GM20431 (cell line): ENCODE data around the gene CEP78.
"Not testable (repeated sequence)": the region's sequence is repeated elsewhere in the genome, so short reads cannot be mapped to it uniquely, and the experiment has no call there.

Experiments used
- in situ Hi-C: fragments of 300-500 bp; cut with MseI, MboI; formaldehyde crosslinking; loops from one replicate; pipeline ENCODE4 v1.15.0; 2020; ENCODE audit warnings: low sequenced_read_pairs; ENCODE audit not compliant: unreplicated experiment

CEP78 gene

DNA sequence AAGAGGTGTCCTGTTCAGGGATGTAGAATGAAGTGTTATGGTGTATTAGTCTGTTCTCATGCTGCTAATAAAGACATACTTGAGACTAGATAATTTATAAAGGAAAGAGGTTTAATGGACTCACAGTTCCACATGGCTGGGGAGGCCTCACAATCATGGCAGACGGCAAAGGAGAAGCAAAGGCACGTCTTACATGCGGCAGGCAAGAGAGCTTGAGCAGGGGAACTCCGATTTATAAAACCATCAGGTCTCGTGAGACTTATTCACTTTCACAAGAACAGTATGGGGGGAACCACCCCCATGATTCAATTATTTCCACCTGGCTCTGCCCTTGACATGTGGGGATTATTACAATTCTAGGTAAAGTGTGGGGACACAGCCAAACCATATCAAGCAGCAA, 3.4 kb upstream of the CEP78 start:
- in situ Hi-C loops, result not testable (repeated sequence)

DNA sequence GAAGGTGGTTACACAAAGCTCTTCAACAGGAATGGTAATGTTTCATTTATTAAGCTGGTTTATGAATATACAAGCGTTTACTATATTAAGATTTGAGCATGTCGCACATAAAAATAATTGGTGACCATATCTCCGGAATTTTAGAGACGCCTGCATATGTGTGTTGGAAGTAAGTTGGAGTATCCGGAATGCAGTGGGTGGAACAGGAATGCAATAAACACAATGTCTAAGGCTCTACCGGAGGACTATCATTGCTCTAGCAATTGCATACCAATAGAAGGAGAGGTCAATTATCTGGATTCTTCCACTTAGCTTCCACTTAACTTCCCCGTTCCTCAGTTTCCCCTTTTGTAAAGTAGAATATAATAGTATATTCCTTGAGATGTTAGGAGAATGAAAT, 1.1 kb upstream of the CEP78 start:
- in situ Hi-C loops, result no loop called here

DNA sequence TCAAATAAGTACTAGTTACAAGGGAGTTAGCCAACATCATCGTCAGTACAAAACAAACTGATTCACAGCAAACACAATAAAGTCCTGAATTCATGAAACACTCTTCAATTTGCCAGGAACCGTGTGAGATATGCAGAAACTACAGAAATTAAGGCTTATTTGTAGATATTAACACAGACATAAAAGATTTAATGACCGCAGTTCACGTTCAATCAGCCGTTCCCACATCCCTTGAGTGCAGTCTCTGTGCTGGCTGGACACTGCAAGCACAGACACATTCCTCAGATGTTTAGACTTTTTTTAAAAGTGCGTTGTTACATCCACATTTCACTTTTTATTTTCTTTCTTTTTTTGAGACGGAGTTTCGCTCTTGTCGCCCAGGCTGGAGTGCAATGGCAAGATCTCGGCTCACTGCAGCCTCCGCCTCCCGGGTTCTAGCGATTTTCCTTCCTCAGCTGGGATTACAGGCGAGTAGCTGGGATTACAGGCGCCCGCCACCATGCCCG, 566 bp upstream of the CEP78 start:
- in situ Hi-C loops, result no loop called here

DNA sequence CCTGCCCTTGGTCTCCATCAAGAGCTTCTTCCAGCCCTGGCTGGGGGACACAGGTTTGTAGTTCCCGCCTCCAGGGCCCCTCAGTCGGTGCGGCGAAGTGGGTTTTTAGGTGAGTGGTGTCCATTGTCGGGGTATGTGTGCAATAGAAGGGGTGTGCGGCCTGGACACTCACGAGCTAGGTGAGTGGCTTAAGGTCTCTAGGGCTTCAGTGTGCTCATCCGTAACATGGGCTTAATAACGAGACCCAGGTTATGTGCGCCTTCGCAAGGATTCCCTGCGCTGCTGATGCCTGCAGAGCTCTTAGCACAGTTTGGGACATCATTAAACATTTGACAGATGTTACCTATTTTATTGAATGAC, 656 bp downstream of the CEP78 start:
- in situ Hi-C loops, result no loop called here

DNA sequence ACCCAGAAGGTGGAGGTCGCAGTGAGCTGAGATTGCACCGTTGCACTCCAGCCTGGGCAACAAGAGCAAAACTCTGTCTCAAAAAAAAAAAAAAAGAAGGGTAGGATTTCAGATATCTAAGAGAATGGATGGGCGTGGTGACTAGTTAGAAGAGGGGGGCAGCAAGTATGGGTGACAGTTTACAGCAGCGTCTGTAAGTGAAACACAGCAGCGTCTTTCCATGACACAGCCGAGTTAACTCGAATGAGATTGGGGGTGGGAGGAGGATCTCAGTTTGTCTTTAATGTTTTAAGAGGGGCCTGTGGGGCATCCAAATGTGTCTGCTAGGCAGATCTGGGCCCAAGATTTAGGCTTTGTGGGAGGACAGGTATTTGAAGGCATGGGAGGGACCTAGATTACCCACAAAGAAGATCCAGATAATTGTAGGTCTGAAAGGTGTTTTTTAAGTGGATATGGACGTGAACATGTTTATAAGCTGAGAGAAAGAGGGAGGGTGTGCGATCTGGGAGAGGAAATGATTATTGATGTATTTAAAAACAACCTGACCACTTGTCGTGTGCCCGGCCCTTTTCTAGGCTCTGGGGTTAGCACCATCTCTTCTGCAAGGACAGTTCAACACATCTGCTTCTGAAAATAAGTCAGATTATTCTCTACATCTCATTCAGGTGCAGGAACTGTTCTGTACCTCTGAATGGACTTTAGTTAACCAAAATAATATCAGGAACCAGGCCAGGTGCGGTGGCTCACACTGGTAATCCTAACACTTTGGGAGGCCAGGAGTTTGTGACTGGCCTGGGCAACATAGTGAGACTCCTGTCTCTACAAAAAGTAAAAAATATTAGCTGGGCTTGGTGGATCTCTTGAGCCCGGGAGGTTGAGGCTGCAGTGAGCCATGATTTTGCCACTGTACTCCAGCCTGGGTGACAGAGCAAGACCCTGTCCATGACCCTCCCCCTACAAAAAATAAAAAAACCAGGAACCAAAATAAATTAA, 2.5 kb downstream of the CEP78 start:
- in situ Hi-C loops, result no loop called here

DNA sequence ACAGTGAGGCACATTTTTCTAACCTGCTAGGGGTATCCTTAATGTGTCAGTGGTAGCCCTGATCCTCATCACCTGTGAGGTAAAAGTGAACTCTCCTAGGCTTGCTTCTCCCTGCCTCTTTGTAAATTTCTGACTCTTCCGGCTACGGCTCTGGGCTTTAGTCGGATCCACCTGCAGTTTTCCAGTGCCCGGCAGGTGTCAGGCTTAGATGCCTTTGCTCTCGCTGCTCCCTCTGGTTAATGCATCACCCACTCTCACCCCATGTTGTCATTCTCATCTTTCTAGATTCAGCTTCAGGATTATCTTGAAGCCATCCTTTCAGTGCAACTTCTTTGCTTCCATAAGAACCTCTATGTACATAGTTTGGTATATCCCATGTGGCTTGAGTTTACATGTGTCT, 3.6 kb downstream of the CEP78 start:
- in situ Hi-C loops, result no loop called here

DNA sequence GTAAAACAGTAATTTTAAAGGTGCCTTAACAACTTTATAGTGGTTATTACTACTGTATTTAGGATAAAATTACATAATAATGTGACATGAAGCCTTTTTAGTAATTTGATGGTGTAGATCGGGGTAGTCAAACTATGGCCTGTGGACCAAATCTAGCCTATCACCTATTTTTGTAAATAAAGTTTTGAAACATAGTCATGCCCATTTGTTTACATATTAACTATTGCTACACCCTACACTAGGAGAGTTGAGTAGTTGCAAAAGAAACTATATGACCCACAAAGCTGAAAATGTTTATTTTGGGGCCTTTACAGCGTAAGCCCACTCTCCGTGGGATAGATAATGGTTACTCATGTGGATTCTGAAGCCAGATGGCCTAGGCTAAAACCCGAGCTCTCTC, 6.2 kb downstream of the CEP78 start:
- in situ Hi-C loops, result no loop called here

DNA sequence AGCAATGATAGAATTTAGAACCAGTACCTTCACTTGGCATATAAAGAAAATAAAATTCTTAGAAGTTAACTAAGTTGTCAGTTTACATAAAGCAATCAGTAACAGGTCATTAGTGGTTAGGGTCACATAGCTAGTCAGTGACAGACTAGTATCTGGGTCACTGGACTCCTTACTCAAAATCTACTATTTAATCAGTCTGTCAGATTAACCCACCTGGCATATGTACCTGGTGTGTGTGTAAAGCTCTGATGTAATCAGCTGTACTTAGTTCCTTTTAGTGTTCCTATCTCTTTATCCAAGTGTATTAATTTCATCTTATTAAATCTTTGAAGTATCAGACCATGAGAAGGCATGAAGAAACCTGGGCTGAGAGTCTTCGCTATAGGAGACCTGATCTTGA, 7.3 kb downstream of the CEP78 start:
- in situ Hi-C loops, result no loop called here

DNA sequence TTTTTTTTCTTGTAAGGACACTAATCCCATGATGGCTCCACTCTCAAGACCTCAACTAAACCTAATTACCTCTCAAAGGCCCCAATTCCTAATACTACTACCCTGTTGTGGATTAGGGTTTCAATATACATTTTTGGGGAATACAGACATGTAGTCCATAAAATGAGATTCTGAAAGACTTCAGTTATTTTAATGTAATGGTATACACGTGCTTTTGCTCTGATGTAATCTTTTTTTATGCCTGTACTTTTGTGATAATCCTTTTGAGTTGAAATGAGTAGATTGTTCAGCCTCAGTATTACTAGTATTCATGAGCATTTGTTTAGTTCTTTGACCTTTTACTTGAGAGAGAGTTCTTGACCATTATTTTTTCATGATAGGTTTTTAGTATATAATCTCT, 9.5 kb downstream of the CEP78 start:
- in situ Hi-C loops, result no loop called here

DNA sequence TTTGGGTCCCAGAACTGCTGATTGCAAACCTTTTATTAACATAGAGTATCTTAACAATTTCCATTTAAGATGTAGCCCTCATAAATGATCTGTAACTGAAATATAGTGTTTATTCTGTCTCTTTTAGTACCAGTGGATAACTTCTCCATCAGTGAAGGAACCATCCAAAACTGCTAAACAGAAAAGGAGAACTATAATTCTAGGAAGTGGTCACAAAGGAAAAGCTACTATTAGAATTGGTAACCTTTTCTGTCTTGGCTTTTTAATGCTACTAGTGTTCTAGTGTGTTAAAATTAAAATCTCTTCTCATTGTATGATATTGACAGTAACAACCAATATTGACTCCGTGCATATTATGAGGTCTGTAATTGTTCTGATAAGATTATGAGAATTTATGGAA, 12.8 kb downstream of the CEP78 start:
- in situ Hi-C loops, result no loop called here

DNA sequence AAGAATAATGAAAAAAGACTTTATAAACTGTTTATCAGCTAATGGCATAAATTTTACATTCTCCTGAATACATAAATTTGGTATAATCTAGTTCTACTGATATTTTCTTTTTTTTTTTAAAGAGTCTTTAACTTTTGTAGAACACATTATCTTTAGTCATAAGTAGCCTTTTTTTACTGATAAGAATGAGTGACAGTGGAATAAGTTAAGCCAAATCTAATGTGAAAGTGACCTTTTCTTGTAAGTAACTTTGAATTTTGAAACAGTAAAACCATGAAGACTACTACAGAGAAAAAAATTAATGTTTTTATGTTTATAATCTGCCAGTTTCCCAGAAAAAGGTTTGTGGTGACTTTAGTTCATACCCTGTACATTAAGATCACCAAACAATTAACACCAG, 13.7 kb downstream of the CEP78 start:
- in situ Hi-C loops, result no loop called here

DNA sequence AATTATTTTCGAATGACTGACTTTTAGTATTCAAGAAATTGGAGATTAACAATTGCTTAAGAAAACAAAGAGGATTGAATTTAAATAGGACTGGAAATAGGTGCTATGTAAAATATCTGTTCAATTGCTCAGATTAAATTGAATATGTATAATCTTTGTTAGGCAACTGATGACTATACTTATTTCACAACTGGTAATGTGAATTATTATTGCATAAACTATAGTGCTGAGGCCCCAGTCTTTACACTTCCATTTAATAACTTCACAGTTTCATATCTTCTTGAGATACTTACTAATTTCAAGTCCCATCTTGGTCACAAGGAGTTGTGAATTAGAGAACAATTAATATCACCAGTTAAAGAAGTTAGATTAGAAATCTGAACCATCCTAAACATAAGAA, 16.7 kb downstream of the CEP78 start:
- in situ Hi-C loops, result loop anchor here (25.0 kb wide), 1 partner anchor 110 kb away; no protein-coding TSS in a partner anchor

DNA sequence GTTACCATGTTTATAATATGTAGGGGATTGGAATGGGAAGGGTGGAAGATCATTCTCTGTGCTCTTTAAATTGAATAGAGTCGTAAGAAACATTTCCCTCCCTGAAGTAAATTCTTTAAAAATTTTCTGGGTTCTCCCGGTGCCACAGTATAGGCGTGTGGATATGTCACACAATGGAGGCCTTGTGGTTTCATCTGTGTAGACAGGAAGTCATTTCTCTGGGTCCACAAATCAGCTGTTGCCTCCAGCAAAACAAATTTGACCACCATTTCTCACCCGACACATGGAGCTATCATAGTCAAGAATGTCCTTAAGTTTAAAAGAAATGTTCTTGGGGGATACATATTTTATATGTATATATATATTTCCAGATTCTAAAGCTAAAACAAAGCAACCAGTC, 17.4 kb downstream of the CEP78 start:
- in situ Hi-C loops, result loop anchor here (25.0 kb wide), 1 partner anchor 109 kb away; no protein-coding TSS in a partner anchor

DNA sequence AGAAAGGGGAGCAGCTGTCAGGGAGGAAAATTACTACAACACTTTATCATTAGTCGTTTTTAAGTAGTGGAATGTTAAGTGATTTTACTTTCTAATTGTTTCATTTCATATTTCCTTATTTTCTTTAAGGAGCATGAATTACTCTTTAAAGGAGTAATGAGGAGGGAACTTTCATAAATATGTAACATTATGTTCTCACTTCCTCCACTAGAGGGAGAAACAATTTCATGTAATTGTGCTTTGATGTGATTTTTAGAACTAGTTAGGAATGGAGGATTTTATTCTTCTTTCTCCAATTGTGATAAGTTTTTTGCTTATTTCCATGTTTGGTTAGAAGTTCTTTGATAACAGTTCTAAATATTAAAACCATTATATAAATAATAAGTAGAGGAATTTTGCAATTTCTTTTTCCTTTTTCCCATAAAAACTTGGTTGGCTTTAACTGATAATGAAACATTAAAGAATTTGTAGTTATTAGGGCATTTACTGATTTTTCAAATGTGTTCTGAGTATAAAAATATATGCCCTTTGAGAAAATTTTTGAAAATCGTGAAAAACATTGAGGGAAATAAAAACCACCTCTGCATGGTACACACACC, 25.6 kb downstream of the CEP78 start:
- in situ Hi-C loops, result loop anchor here (25.0 kb wide), 1 partner anchor 101 kb away; no protein-coding TSS in a partner anchor

DNA sequence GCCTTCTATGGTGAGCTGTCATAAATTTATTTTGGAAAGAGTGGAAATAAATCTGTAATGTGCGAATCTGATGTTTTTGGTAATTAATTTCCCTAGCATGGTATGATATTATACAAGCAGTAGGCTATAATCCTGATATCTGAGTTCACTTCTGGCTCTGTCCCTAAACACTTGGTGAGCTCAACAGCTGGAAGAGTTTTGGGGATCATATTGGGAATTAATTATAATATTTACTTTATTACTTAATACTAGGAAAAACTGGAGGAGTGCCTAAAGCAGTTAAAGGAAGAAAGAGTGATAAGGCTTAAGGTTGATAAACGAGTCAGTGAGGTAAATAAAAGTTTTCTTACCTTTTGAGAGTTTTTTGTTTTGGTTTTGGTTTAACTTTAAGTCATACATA, 26.8 kb downstream of the CEP78 start:
- in situ Hi-C loops, result loop anchor here (25.0 kb wide), 1 partner anchor 100 kb away; no protein-coding TSS in a partner anchor

DNA sequence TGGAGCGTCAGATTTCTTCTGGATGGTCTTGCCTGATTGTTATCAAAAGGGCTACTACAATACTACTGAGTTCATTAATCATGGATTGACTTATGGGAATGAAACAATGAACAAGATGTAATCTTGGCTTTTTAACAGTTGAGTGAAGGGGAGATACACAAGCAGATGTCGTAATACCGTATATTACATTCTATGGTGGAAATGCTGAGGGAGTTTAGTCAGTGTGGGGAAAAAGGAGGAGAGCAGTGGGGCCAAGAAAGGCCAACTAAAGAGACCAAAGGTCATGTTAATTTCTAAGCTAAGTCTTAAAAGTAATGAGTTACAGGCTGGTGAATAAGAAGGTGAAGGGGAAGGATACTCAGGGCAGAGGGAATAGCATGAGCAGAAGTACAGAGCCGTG, 32.0 kb downstream of the CEP78 start:
- in situ Hi-C loops, result loop anchor here (25.0 kb wide), 1 partner anchor 94 kb away; no protein-coding TSS in a partner anchor

DNA sequence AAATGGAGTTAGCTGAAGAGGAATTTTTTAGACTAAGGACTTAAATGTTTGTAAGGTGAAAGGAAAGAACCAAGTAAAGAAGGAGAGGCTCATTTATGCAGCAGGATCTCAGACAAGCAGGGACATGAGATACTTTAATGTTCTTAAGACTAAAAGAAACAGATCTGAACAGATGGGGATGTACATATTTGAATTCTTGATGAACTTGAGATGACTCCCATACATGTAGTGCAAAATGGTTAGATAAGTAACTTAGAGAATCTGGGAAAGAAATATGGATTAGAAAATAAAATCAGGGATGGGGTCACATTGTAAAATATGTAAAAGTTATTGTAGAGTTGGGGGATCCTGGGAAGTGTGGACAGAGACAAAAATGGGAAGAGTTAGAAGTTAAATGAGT, 33.9 kb downstream of the CEP78 start:
- in situ Hi-C loops, result loop anchor here (25.0 kb wide), 1 partner anchor 93 kb away; no protein-coding TSS in a partner anchor

DNA sequence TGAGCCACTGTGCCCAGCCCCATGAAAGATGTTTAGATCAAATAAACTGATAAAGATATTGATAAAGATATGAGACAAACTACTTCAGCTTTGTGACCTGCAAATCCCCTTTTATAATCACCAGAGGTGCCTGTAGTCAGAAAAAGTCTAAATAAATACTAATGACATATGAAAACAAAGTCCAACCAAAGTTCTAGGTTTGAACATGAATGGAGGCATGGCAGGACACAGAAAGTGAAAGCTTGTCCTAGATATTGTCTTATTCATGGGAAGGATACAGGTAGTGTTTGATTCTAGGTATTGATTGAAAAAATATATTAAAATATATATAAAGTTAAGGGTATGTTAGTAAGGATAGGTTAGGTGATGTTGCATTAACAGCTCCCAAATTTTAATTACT, 36.4 kb downstream of the CEP78 start:
- in situ Hi-C loops, result loop anchor here (25.0 kb wide), 1 partner anchor 90 kb away; no protein-coding TSS in a partner anchor

DNA sequence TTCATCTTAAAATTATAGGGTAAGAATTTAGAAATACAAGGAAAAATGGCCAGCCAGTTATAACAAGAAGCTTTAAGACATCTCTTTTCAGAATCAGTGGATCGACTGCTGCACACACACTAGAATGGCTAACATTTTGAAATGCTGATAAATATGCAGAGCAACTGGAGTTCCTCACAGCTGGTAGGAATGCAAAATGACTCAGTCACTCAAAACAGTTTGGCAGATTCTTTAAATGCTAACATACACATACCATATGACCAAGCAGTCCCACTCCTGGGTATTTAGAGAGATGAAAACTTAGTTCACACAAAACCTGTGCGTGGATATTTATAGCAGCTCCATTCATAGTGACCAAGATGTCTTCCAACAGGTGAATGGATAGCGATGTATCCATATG, 37.9 kb downstream of the CEP78 start:
- in situ Hi-C loops, result loop anchor here (25.0 kb wide), 1 partner anchor 89 kb away; no protein-coding TSS in a partner anchor

DNA sequence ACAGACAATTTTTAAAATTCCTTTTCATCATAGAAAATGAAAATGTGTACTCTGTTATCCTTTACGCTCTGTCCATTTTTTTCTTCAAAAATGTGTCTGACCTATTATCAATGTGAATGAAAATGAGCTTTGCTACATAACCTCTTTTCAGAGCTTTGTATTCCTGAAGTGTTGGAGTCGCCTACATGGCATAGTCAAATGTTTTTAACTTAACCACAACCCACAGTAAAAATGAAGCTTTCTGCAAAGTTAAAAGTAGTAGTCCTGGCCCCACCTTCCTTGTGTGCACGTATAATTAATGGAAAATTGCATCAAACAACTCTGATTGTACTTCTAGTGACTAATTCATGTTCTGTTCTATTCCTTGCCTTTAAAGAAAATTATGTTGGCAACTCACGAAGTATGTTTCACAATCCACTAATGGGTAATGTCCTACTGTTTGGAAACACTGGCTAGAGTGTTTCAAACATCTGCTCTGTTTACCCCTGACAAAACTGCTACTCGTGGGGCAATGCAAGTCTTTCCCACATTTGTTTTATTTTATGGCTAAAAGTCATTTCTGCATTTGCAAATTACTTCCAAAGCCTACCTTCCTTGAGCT, 42.4 kb downstream of the CEP78 start:
- in situ Hi-C loops, result no loop called here

DNA sequence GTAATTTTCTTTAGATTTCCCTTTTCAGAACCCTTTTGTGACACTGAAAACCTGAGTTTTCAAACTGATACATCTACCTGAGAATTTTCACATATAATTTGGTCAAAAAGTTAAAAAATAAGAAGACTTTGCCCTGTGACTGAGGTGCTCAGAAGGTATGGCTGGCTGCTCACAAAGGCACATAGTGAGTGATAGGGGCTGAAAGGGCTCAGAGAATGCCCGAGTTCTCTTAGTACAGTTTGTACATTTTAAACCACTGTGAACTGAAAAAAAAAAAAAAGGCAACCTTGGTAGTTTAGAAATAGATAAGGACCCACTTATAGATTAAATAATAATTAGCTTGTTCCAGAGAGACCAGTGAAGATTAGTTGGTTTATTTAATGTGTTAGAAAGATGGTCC, 42.9 kb downstream of the CEP78 start:
- in situ Hi-C loops, result no loop called here
